Cardiac fibroblast (primary cell): ENCODE data around the gene FBXO47.

Experiments used
- DNase-seq, 2 donors: peaks; one replicate each; pipeline versions ENCODE4 v3.0.0 to v3.0.0-alpha.2; 2010; ENCODE audit warnings: low read depth in 2 of 2
- H3K4me3 ChIP-seq, 2 donors: replicated peaks in 1 of 2; 1 replicate in 1 of 2; 2 replicates in 1 of 2; pipeline ENCODE4 v1.5.1; 2011; ENCODE audit warnings: low read depth in 2 of 2, low read length in 2 of 2, mild to moderate bottlenecking in 2 of 2, moderate library complexity in 1 of 2
- CTCF ChIP-seq: IDR thresholded peaks from one replicate; pipeline ENCODE4 v1.5.1; 2011; ENCODE audit warnings: low read depth, mild to moderate bottlenecking, low read length, inconsistent platforms

Gene FBXO47

GRCh38 chr17:38889745-38890409 is 77.3 kb downstream of the FBXO47 start:
- DNase-seq = no peak
- no peak for TF ChIP-seq CTCF
- H3K4me3 ChIP-seq = no peak overlapping the region

GRCh38 chr17:38888842-38889241 is 78.4 kb downstream of the FBXO47 start:
- TF ChIP-seq CTCF = no peak
- no peak for DNase-seq
- no peak overlapping the region for H3K4me3 ChIP-seq

- no peak overlapping the region for H3K4me3 ChIP-seq
Observed at GRCh38 chr17:38886643-38887010, 80.6 kb downstream of the FBXO47 start.

More at GRCh38 chr17:38886643-38887010, 80.6 kb downstream of the FBXO47 start:
- no peak for TF ChIP-seq CTCF
- no peak for DNase-seq
